Upper lobe of right lung (tissue), 1 donor: Measurements from ENCODE around the gene BTBD2. TPM values are rescaled to one million over a fixed set of nuclear protein-coding genes. Genes with fewer than 3 reads are reported as not detected.

Experiments used
- ATAC-seq: fragments of 200-7000 bp; cut with Tn5 transposase; one replicate; pipeline ENCODE4 v1.9.1; 2020; ENCODE audit warnings: mild to moderate bottlenecking, moderate library complexity
- DNase-seq: peaks from one replicate; pipeline ENCODE4 v3.0.0-alpha.2; 2020
- H3K27ac ChIP-seq: fragments of 200-600 bp; one replicate; pipeline ENCODE4 v1.8.0; 2022
- H3K27me3 ChIP-seq: fragments of 200-600 bp; one replicate; pipeline ENCODE4 v1.8.0; 2022; ENCODE audit warnings: mild to moderate bottlenecking
- H3K36me3 ChIP-seq: fragments of 200-600 bp; one replicate; pipeline ENCODE4 v1.8.0; 2022
- H3K4me1 ChIP-seq: fragments of 200-600 bp; one replicate; pipeline ENCODE4 v1.8.0; 2022
- H3K4me3 ChIP-seq: fragments of 200-600 bp; one replicate; pipeline ENCODE4 v1.8.0; 2022; ENCODE audit warnings: mild to moderate bottlenecking
- H3K9me3 ChIP-seq: fragments of 200-600 bp; one replicate; pipeline ENCODE4 v1.8.0; 2022
- CTCF ChIP-seq: fragments of 200-600 bp; IDR thresholded peaks from one replicate; pipeline ENCODE4 v1.8.0; 2022; ENCODE audit warnings: antibody characterized with exemption
- intact Hi-C: fragments of 100-400 bp; cut with DNase I; formaldehyde crosslinking; loops from one replicate; pipeline ENCODE4 v1.11.0; 2022
- total RNA-seq: library from RNA; stranded (reverse); fragmentation: NEBNext Ultra II Directional; extraction: Animal tissue kit (Norgen Biotek cat#: 25700); gene quantifications from one replicate; pipeline ENCODE4 v1.2.1, GENCODE V29; 2021
- donor health status: DM: no; HTN: yes; CAD: no; lungs with severe emphysema.

BTBD2 gene
- total RNA-seq, 1 donor from 2014 or later = 56.5 TPM

GRCh38 chr19:2033825-2034159 lies 18.3 kb upstream of the BTBD2 start:
- intact Hi-C loops = no loop called here
- DNase-seq (peak; percentile 63), ATAC-seq (no peak)
- Histone ChIP-seq H3K27ac (peak overlapping the region; percentile 89), H3K36me3 (peaks cover 6% of the 10 kb centered on the region), H3K4me3 (no peak overlapping the region), H3K9me3 (peaks cover 4% of the 10 kb centered on the region), H3K4me1 (peaks cover 40% of the 10 kb centered on the region), H3K27me3 (no peaks in the 10 kb centered on the region)
- no peak for TF ChIP-seq CTCF

GRCh38 chr19:2033115-2033824 lies 17.8 kb upstream of the BTBD2 start:
- ATAC-seq = no peak
- peak overlapping the region; percentile 89 for H3K27ac ChIP-seq
- H3K4me1 ChIP-seq = peaks cover 45% of the 10 kb centered on the region
- no peak overlapping the region for H3K4me3 ChIP-seq
- no peaks in the 10 kb centered on the region for H3K27me3 ChIP-seq
- intact Hi-C loops = no loop called here
- H3K9me3 ChIP-seq = peaks cover 4% of the 10 kb centered on the region
- TF ChIP-seq CTCF = no peak
- H3K36me3 ChIP-seq = peaks cover under 1% of the 10 kb centered on the region
- DNase-seq = no peak

- peaks cover 4% of the 10 kb centered on the region for H3K9me3 ChIP-seq
- peak overlapping the region; percentile 89 for H3K27ac ChIP-seq
- no peaks in the 10 kb centered on the region for H3K27me3 ChIP-seq
- DNase-seq (peak; percentile 99), ATAC-seq (peak; percentile 95)
- peak overlapping the region; percentile 11 for H3K4me3 ChIP-seq
- H3K36me3 ChIP-seq = no peaks in the 10 kb centered on the region
- intact Hi-C loops = no loop called here
- TF ChIP-seq CTCF = no peak
- H3K4me1 ChIP-seq = peaks cover 54% of the 10 kb centered on the region
Measured at GRCh38 chr19:2032296-2032941, 16.9 kb upstream of the BTBD2 start.

GRCh38 chr19:2027361-2027760 lies 11.8 kb upstream of the BTBD2 start:
- Histone ChIP-seq H3K27me3 (no peaks in the 10 kb centered on the region), H3K36me3 (no peaks in the 10 kb centered on the region), H3K4me1 (peaks cover 41% of the 10 kb centered on the region), H3K4me3 (no peak overlapping the region), H3K9me3 (no peaks in the 10 kb centered on the region), H3K27ac (no peak overlapping the region)
- intact Hi-C loops = no loop called here
- no peak for TF ChIP-seq CTCF
- DNase-seq (no peak), ATAC-seq (no peak)

GRCh38 chr19:2026770-2027169 lies 11.3 kb upstream of the BTBD2 start:
- H3K36me3 ChIP-seq = no peaks in the 10 kb centered on the region
- ATAC-seq (no peak), DNase-seq (no peak)
- H3K27ac ChIP-seq = no peak overlapping the region
- no peak overlapping the region for H3K4me3 ChIP-seq
- H3K4me1 ChIP-seq = peaks cover 37% of the 10 kb centered on the region
- H3K27me3 ChIP-seq = no peaks in the 10 kb centered on the region
- H3K9me3 ChIP-seq = no peaks in the 10 kb centered on the region
- TF ChIP-seq CTCF = no peak
- intact Hi-C loops = no loop called here
